KMS-11 (cell line): ENCODE results near the gene ANKRD13C.
"Not testable (repeated sequence)": the region's sequence is repeated elsewhere in the genome, so short reads cannot be mapped to it uniquely, and the experiment has no call there.

Source experiments
- H2AFZ ChIP-seq: fragments of 200-600 bp; sonication (generic); 2 replicates; pipeline ENCODE4 v1.6.1; 2016; ENCODE audit warnings: antibody characterized with exemption, mixed run types, low read depth
- H3K27ac ChIP-seq: fragments of 200-600 bp; sonication (generic); 2 replicates; pipeline ENCODE4 v1.6.1; 2016; ENCODE audit warnings: mild to moderate bottlenecking, mixed run types
- H3K27me3 ChIP-seq: fragments of 200-600 bp; sonication (generic); 2 replicates; pipeline ENCODE4 v1.6.1; 2017; ENCODE audit warnings: mild to moderate bottlenecking, low read depth, mixed run types, moderate library complexity; ENCODE audit not compliant: insufficient read depth
- H3K36me3 ChIP-seq: fragments of 200-600 bp; sonication (generic); 2 replicates; pipeline ENCODE4 v1.6.1; 2017; ENCODE audit warnings: mild to moderate bottlenecking, mixed run types; ENCODE audit not compliant: insufficient read depth
- H3K4me1 ChIP-seq: fragments of 200-600 bp; sonication (generic); 2 replicates; pipeline ENCODE4 v1.6.1; 2016; ENCODE audit warnings: mild to moderate bottlenecking, low read depth, mixed run types; ENCODE audit not compliant: poor library complexity, severe bottlenecking
- H3K4me2 ChIP-seq: fragments of 200-600 bp; sonication (generic); 2 replicates; pipeline ENCODE4 v1.7.0; 2016; ENCODE audit warnings: mild to moderate bottlenecking, mixed run types
- H3K4me3 ChIP-seq: fragments of 200-600 bp; sonication (generic); IDR thresholded peaks from 2 replicates; pipeline ENCODE4 v1.6.1; 2017; ENCODE audit warnings: low read depth, low read length, mixed read lengths; ENCODE audit not compliant: insufficient read depth
- H3K79me2 ChIP-seq: fragments of 200-600 bp; sonication (generic); 2 replicates; pipeline ENCODE4 v1.6.1; 2016; ENCODE audit warnings: low read depth, mixed run types; ENCODE audit not compliant: insufficient read depth
- H3K9ac ChIP-seq: fragments of 200-600 bp; sonication (generic); 2 replicates; pipeline ENCODE4 v1.6.1; 2016; ENCODE audit warnings: mild to moderate bottlenecking, mixed run types
- H4K20me1 ChIP-seq: fragments of 200-600 bp; sonication (generic); 2 replicates; pipeline ENCODE4 v1.6.1; 2016; ENCODE audit warnings: mild to moderate bottlenecking, mixed run types; ENCODE audit not compliant: insufficient read depth
- TF ChIP-seq, protein P1 (sequence below): fragments of 200-600 bp; sonication (generic); conservative IDR thresholded peaks from 2 replicates; pipeline ENCODE4 v1.6.1; 2017; ENCODE audit warnings: low read depth, mild to moderate bottlenecking, antibody characterized with exemption, low read length, moderate library complexity, mixed read lengths

Gene ANKRD13C

DNA sequence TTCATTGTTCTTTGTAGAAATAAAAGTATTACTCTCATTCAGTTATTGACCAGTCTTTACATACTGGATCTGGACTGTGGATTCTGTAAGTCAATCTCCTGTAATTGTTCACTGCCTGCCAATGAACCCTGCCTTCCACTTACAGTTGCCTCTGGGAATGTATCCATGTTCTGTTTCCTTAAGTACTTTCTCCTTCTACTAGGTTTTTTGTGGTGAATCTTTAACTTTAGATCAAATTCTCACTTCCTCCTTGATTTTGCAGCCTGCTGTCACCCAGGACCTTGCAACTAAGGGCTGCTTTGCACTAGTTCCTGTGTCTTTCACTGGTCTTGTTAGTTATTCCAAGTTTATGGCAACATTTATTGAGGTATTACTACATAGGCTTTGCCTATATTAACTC, 28.2 kb upstream of the ANKRD13C start:
- H3K27ac ChIP-seq, result no peak overlapping the region
- no peaks in the 10 kb centered on the region for H3K27me3 ChIP-seq
- no peaks in the 10 kb centered on the region for H3K4me1 ChIP-seq
- no peak overlapping the region for H3K4me2 ChIP-seq
- H3K9ac ChIP-seq, result no peak overlapping the region
- H3K36me3 ChIP-seq, result no peaks in the 10 kb centered on the region
- H4K20me1 ChIP-seq, result no peaks in the 10 kb centered on the region
- TF ChIP-seq, protein P1, sequence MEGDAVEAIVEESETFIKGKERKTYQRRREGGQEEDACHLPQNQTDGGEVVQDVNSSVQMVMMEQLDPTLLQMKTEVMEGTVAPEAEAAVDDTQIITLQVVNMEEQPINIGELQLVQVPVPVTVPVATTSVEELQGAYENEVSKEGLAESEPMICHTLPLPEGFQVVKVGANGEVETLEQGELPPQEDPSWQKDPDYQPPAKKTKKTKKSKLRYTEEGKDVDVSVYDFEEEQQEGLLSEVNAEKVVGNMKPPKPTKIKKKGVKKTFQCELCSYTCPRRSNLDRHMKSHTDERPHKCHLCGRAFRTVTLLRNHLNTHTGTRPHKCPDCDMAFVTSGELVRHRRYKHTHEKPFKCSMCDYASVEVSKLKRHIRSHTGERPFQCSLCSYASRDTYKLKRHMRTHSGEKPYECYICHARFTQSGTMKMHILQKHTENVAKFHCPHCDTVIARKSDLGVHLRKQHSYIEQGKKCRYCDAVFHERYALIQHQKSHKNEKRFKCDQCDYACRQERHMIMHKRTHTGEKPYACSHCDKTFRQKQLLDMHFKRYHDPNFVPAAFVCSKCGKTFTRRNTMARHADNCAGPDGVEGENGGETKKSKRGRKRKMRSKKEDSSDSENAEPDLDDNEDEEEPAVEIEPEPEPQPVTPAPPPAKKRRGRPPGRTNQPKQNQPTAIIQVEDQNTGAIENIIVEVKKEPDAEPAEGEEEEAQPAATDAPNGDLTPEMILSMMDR, result no peak
- H3K4me3 ChIP-seq, result no peak overlapping the region
- no peaks in the 10 kb centered on the region for H3K79me2 ChIP-seq
- H2AFZ ChIP-seq, result no peak overlapping the region

- Histone ChIP-seq H3K9ac (no peak overlapping the region), H3K36me3 (no peaks in the 10 kb centered on the region), H3K4me1 (peaks cover 7% of the 10 kb centered on the region), H2AFZ (no peak overlapping the region), H3K27ac (no peak overlapping the region), H3K4me2 (no peak overlapping the region), H3K79me2 (no peaks in the 10 kb centered on the region), H4K20me1 (no peaks in the 10 kb centered on the region), H3K27me3 (no peaks in the 10 kb centered on the region), H3K4me3 (no peak overlapping the region)
- TF ChIP-seq, protein P1, result no peak
Measured at GRCh38 chr1:70376196-70376595, 21.7 kb upstream of the ANKRD13C start.

GRCh38 chr1:70373580-70373979, 19.1 kb upstream of the ANKRD13C start:
- H3K4me3 ChIP-seq, H3K27me3 ChIP-seq, H3K79me2 ChIP-seq, H3K4me2 ChIP-seq, H3K4me1 ChIP-seq, H3K9ac ChIP-seq, H4K20me1 ChIP-seq, H3K27ac ChIP-seq, H3K36me3 ChIP-seq, H2AFZ ChIP-seq: not testable (repeated sequence)

DNA sequence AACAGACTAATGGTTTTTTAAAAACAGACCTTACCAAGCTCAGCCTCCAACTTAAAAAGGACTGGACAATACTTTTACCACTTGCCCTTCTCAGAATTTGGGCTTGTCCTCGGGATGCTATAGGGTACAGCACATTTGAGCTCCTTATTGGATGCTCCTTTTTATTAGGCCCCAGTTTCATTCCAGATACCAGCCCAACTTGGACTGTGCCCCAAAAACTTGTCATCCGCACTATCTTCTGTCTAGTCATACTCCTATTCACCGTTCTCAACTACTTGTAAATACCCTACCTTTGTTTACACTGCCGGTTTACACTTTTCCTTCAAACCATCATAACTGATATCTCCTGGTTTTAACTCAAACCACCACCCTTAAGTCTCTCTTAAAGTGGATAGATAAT, 17.9 kb upstream of the ANKRD13C start:
- no peak overlapping the region for H3K4me2 ChIP-seq
- peaks cover 7% of the 10 kb centered on the region for H3K4me1 ChIP-seq
- no peak overlapping the region for H3K9ac ChIP-seq
- TF ChIP-seq, protein P1, result no peak
- no peaks in the 10 kb centered on the region for H3K27me3 ChIP-seq
- no peak overlapping the region for H3K27ac ChIP-seq
- no peaks in the 10 kb centered on the region for H3K36me3 ChIP-seq
- H2AFZ ChIP-seq, result no peak overlapping the region
- no peaks in the 10 kb centered on the region for H4K20me1 ChIP-seq
- H3K79me2 ChIP-seq, result no peaks in the 10 kb centered on the region
- H3K4me3 ChIP-seq, result no peak overlapping the region

DNA sequence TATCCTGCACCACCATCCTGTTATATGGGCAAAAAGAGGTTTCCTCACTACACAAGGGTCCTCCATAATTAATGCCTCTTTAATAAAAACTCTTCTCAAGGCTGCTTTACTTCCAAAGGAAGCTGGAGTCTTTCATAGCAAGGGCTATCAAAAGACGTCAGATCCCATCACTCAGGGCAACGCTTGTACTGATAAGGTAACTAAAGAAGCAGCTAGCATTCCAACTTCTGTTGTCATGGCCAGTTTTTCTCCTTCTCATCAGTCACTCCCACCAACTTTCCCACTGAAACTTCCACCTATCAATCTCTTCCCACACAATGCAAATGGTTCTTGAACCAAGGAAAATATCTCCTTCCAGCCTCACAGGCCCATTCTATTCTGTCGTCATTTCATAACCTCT, 17.1 kb upstream of the ANKRD13C start:
- not testable (repeated sequence) for H3K79me2 ChIP-seq, H3K9ac ChIP-seq, H3K4me3 ChIP-seq, H2AFZ ChIP-seq, H3K27me3 ChIP-seq, H3K4me2 ChIP-seq, H4K20me1 ChIP-seq, H3K27ac ChIP-seq, H3K4me1 ChIP-seq, H3K36me3 ChIP-seq

GRCh38 chr1:70367397-70367796, 12.9 kb upstream of the ANKRD13C start:
- H3K9ac ChIP-seq, H3K4me3 ChIP-seq, H3K27me3 ChIP-seq, H2AFZ ChIP-seq, H3K36me3 ChIP-seq, H3K27ac ChIP-seq, H4K20me1 ChIP-seq, H3K79me2 ChIP-seq, H3K4me1 ChIP-seq, H3K4me2 ChIP-seq: not testable (repeated sequence)

GRCh38 chr1:70366997-70367396, 12.5 kb upstream of the ANKRD13C start:
- not testable (repeated sequence) for H3K4me2 ChIP-seq, H2AFZ ChIP-seq, H3K79me2 ChIP-seq, H3K27me3 ChIP-seq, H3K4me1 ChIP-seq, H3K4me3 ChIP-seq, H4K20me1 ChIP-seq, H3K9ac ChIP-seq, H3K36me3 ChIP-seq, H3K27ac ChIP-seq

DNA sequence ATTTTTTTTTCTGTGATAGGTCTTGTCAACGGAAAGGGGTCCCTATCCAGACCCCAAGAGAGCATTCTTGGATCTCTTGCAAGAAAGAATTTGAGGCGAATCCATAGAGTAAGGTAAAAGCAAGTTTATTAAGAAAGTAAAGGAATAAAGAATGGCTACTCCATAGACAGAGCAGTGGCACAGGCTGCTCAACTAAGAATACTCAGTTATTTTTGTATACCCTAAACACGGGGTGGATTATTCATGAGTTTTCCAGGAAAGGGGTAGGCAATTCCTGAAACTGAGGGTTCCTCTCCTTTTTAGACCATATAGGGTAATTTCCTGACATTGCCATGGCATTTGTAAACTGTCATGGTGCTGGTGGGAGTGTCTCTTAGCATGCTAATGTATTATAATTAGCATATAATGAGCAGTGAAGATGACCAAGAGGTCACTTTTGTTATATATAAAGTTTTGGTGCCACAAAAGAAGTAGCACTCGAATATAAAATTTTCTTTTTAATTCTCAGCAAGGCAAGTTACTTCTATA, 12.0 kb upstream of the ANKRD13C start:
- not testable (repeated sequence) for H3K4me1 ChIP-seq, H3K27me3 ChIP-seq, H4K20me1 ChIP-seq, H2AFZ ChIP-seq, H3K9ac ChIP-seq, H3K79me2 ChIP-seq, H3K4me3 ChIP-seq, H3K27ac ChIP-seq, H3K4me2 ChIP-seq, H3K36me3 ChIP-seq
